LNCaP clone FGC (cell line): ENCODE measurements around the gene RBM39.

Experiments
- DNase-seq: peaks from one replicate; pipeline ENCODE4 v3.0.0-alpha.2; 2011; ENCODE audit warnings: low read depth
- H3K4me3 ChIP-seq: 2 replicates; pipeline ENCODE4 v1.5.1; 2011; ENCODE audit warnings: mild to moderate bottlenecking, low read depth, low read length, control low read depth
- CTCF ChIP-seq: IDR thresholded peaks from 2 replicates; pipeline ENCODE4 v1.5.1; 2012; ENCODE audit warnings: mild to moderate bottlenecking; ENCODE audit not compliant: control insufficient read depth, insufficient read depth; ENCODE audit errors: extremely low read depth

RBM39 gene

GRCh38 chr20:35661908-35662307 is 80.2 kb downstream of the RBM39 start:
- no peak for TF ChIP-seq CTCF
- DNase-seq: no peak
- no peak overlapping the region for H3K4me3 ChIP-seq

- no peak overlapping the region for H3K4me3 ChIP-seq
- TF ChIP-seq CTCF: no peak
Observed at GRCh38 chr20:35661053-35661452, 81.0 kb downstream of the RBM39 start.

GRCh38 chr20:35660122-35660937 is 81.7 kb downstream of the RBM39 start:
- H3K4me3 ChIP-seq: no peak overlapping the region
- DNase-seq: no peak
- no peak for TF ChIP-seq CTCF

More at GRCh38 chr20:35661053-35661452, 81.0 kb downstream of the RBM39 start:
- no peak for DNase-seq

- H3K4me3 ChIP-seq: no peak overlapping the region
- TF ChIP-seq CTCF: no peak
- DNase-seq: no peak
Observed at GRCh38 chr20:35657271-35657670, 84.8 kb downstream of the RBM39 start.

- no peak for TF ChIP-seq CTCF
- H3K4me3 ChIP-seq: no peak overlapping the region
- DNase-seq: no peak
Observed at GRCh38 chr20:35654415-35654814, 87.6 kb downstream of the RBM39 start.

- TF ChIP-seq CTCF: no peak
- DNase-seq: no peak
- no peak overlapping the region for H3K4me3 ChIP-seq
Observed at GRCh38 chr20:35653893-35654292, 88.2 kb downstream of the RBM39 start.
